ENCODE data around the gene TEAD4. TPM values are rescaled to one million over a fixed set of nuclear protein-coding genes. Genes with fewer than 3 reads are reported as not detected.
"Not testable (repeated sequence)": the region's sequence is repeated elsewhere in the genome, so short reads cannot be mapped to it uniquely, and the experiment has no call there.

The TEAD4 gene
- total RNA-seq, 1 donor from 2014 or later, result 1.6 TPM

DNA sequence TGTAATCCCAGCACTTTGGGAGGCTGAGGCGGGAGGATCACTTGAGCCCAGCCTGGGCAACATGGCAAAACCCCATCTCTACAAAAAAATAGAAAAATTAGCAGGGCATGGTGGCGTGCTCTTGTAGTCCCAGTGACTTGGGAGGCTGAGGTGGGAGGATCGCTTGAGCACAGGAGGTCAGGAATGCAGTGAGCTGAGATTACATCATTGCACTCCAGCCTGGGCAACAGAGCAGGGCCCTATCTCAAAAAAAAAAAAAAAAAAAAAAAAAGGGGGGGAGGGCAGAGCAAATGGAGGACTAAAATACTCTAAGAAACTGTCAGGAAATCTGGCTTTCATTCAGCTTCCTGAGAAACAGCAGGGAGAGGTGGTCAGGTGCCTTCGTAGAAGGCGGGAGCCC is 86.3 kb downstream of the TEAD4 start:
- DNase-seq (ENCODE audit: low spot score) (no peak), ATAC-seq (no peak)

DNA sequence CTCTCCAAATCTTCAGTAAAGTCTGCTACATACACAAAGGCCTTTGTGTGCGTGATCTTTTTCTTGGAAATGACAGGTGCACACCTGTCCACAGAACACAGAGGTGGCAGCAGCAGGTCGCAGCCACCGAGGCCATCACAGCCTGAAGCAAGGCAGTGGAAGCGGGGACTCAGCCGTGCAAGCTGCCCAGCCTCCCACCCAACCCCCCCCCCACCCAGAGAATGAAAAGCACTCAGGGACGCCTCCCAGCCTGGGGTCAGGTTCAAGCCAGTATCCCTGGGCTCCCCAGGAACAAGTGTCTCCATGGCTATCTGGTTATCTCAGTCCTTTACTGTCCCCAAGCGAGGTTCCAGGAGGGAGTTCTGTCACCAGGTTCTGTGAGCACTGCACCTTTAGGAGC is 86.8 kb downstream of the TEAD4 start:
- ATAC-seq, result no peak
- no peak for DNase-seq (ENCODE audit: low spot score)

DNA sequence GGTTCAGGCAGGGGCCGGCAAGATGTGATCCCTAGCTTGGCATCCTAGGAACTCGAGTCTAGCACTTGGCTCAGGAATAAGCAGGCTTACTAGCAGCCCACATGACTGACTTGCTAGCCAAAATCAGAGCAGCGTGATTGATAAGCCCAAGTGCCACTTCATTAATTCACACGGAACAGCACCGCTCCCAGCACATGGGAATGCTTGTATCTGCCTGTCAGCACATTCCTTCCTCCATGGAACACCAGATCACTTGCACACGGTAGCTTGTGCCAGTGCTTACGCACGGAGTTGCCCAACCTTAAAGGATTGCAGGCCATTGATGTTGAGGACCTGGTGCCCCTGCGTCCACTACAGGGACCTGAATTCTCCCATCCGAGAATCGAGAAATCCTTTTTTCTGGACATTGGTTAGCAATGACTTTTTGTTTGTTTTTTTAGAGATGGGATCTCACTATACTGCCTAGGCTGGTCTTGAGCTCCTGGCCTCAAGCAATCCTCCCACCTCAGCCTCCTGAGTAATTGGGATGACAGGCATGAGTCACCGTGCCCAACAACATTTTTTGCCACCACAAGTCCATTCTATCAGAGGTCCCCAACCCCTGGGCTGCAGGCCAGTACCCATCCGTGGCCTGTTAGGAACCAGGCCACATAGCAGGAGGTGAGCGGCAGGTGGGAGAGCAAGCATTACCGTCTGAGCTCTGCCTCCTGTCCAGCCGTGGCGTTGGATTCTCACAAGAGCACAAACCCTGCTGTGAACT is 87.4 kb downstream of the TEAD4 start:
- DNase-seq (ENCODE audit: low spot score) (no peak), ATAC-seq (no peak)

DNA sequence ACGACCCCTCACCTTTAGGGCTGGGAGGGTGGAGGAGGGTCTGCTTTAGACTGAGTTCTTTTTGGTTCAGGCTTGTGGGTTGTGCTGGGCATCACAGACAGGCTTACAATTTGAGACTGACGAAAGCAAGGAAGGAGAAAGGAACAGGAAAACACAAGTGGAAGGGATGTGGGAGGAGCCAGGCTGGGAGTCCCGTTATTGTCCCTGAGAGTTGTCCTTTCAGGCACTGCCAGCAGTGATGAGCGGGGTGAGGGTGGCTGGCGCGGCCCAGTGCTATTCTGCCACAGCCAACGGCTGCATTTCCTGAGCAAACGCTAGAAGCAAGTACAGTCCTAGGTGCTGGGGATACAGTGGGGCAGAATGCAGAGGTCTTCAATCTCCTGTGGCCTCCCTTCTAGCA is 88.8 kb downstream of the TEAD4 start:
- ATAC-seq (no peak), DNase-seq (ENCODE audit: low spot score) (no peak)

DNA sequence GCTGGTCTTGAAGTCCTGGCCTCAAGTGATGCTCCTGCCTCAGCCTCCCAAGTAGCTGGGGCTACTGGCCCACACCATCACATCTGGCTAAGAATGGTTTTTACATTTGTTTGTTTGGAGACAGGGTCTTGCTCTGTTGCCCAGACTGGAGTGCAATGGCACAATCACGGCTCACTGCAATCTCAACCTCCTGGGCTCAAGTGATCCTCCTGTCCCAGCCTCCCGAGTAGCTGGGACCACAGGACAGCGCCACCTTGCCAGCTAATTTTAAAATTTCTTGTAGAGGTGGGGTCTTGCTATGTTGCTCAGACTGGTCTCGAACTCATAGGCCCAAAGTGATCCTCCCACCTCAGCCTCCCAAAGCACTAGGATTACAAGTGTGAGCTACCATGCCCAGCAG is 89.3 kb downstream of the TEAD4 start:
- DNase-seq (ENCODE audit: low spot score) (no peak), ATAC-seq (no peak)

DNA sequence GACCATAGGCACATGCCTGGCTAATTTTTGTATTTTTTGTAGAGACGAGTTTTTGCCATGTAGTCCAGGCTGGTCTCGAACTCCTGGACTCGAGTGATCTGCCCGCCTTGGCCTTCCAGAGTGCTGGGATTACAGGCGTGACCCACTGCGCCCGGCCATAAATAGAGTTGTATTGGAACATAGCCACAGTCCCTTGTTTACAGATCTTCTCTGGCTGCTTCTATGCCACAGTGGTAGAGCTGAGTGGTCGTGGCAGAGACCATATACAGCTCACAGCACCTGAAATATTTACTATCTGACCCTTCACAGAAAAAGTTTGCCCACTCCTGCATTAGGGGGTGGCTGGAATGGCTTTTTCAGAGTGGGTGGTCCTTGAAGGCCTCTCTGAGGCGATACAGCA is 90.0 kb downstream of the TEAD4 start:
- ATAC-seq, result no peak

DNA sequence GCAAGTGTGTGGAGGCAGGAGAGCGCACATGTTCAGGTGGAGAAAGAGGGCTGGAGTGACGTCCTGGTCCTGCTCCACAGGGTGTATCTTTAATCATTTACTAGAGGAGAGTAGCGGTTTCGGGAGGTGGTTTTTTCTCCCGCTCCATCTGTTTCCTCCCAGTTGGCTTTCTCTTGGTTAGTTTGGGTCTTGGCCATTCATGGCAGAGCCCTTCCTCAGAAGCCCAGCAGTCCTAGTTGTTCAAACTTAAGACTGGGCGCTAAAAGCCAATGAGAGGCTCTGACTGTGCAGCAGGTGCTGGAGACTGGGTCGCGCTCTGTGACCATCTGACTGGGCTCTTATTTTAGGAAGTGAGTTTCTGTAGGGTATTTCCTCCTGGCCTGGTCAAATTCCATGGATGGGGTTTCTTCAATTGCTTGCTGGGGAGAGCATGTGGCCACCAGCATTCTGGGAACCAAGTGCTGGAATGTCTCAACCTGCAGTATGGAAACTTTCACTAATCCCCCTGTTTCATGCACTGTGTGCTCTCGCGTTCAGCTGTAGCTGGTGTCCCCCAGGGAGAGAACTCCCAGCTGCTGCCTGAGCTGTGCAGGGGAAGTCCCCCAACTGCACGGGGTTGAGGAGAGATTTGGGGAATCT is 90.5 kb downstream of the TEAD4 start:
- ATAC-seq (no peak), DNase-seq (ENCODE audit: low spot score) (no peak)

More for the DNA sequence above, 90.0 kb downstream of the TEAD4 start:
- no peak for DNase-seq (ENCODE audit: low spot score)

DNA sequence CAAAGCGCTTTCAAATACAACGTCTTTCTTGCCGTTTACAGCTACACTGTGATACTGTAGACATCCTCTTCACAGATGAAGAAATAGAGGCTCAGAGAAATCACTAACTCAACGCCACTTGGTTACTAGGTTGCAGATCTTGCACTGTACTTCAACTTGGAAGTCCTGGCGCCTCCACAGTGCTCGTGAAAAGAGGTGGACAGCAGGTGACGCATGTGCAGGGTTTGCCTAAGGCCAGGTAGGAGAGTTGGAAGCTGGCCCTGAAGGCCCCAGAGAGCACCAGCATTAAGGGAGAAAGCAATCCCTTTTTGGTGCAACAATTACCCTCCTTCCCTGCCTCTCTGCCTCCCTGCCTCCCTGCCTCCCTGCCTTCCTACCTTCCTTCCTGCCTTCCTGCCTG is 95.2 kb downstream of the TEAD4 start:
- DNase-seq (ENCODE audit: low spot score), result no peak
- ATAC-seq, result no peak

DNA sequence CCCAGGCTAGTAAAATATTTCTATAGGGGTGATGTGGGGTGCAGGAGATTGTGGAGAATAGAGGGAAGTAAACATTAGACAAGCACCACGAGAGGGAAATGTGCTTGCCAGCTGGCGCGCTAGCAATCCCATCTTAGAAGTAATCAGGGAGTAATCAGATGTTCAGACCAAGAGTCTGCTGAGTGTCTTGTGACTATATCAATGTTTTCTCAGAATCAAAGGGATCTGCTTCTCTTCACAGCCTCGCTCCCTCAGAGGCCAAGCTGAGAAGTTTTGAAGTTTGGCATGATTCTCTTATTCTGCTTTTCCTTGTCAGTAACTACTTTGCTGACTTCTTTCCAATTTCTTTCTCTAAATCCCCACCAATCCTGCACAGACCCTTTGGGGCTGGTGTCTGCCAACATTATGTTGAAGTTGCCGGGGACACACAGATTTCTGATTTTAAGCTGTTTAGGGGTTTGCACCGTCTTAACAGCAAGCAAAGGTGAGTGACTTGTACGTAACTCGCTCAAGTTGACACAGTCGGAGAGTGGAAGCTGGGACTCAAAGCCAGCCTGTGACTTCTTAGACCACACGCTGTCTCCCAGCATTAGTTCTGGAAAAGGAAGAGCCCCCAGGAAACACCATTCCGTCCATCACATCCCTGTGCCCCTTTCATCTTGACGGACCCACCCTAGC is 96.0 kb downstream of the TEAD4 start:
- ATAC-seq (no peak), DNase-seq (ENCODE audit: low spot score) (no peak)

DNA sequence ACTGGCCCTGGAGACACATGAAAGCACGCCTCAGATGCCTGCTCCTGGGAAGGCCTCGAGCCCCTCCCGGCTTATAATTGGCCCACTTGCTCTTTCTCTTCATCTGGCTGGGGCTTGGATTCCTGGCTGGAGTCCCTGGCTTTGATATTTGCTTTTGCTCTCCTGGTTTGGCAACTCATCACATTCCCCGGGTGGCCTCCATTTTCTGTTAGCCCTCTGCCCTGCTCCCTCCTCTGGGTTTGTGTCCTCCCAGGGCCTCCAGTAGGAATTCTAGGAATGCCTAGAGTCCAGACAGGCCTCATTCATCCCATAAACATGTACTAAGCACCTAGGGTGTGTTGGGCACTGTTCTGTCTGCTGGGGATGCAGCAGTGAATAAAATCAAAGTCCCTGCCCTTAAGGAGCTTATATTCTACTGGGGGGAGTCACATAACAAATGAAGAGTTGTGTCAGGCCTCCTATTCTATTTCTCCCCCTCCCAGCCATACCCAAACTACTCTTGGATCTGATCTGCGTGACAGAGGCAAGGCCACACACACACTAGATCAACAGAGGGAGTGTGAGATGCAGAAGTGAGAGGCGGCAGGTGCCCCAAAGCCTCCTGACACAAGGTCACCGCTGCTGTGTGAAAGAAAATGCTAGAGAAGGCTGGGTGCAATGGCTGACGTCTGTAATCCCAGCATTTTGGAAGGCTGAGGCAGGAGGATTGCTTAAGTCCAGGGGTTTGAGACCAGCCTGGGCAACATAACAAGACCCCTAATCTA is 96.7 kb downstream of the TEAD4 start:
- no peak for ATAC-seq
- DNase-seq (ENCODE audit: low spot score), result no peak

DNA sequence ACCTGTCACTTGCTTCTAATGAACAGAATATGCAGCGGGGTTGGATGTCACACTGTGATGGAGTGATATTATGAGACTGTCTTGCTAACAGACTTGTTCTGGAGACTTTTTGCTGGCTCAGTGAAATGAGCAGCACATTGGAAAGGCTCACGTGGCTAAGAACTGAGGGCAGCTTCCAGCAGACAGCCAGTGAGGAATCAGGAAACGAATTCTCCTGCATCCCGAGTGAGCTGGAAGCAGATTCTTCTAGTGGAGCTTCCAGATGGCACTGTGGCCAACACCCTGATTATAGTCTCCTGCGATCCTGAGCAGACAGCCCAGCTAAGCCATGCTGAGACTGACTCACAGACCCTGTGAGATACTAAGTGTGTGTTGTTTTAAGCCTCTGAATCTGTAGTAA is 101.9 kb downstream of the TEAD4 start:
- no peak for ATAC-seq

DNA sequence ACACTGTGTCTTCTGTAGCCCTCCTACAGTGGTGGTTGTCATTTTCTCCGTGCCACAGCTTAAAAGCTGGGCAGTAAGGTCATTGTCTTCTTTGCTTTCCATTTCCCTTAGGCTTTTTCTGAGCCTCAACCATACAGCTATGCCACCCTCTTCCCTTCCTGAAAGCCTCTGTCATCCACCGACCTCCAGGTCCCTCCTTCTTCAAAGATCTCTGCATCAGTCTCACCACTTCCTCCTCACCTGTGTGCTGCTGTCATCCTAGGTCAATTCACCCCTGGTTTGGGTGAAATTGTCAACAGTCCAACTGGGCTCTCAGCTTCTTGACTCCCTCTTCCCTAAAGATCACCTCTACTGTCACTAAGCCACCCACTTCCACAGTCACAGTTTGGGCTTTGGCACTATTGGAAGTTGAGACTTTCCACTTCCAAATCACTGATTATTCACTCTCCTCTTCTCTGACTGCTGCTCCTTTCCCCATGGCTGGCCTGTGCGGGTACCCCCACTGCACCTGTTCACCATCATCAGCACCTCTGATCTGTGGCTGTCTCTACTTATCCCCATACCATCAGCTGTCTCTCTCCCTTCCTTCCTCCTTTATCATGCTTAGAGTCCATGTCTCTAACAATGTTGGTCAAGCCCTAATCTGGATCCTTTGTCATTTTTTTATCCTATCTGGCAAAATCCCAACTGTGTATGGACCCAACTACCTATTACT is 102.5 kb downstream of the TEAD4 start:
- DNase-seq (ENCODE audit: low spot score), result no peak
- no peak for ATAC-seq

More for the DNA sequence above, 101.9 kb downstream of the TEAD4 start:
- DNase-seq (ENCODE audit: low spot score), result no peak

DNA sequence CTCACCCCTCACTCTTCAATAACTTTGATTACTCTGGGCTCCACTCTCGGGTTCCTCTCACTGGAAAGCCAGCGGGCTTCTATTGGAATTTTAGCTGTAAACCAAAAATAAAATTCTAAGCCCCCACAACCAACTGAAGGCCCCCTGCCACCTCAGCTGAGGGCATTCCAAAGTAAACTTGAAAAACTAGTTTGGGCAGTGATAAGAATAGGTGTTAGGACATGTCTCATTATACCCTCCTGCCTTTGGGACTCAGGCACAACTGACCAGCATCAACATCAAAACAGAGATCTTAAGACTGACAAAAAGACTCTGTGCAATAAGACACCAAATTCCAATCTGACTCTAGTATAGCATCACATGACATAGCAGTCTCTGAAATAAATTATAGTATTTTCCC is 106.1 kb downstream of the TEAD4 start:
- no peak for ATAC-seq
- no peak for DNase-seq (ENCODE audit: low spot score)

DNA sequence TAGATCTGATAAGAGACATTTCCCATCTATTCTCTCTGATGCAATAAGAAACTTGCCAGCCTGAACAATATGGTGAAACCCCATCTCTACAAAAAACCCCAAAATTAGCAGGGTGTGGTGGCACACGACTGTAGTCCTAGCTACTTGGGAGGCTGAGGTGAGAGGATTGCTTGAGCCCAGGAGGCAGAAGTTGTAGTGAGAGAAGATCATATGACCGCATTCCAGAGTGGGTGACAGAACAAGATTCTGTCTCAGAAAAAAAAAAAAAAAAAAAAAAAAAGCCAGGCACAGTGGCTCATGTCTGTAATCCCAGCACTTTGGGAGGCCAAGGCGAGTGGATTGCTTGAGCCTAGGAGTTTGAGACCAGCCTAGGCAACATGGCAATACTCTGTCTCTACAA is 106.6 kb downstream of the TEAD4 start:
- DNase-seq (ENCODE audit: low spot score); ATAC-seq: not testable (repeated sequence)

DNA sequence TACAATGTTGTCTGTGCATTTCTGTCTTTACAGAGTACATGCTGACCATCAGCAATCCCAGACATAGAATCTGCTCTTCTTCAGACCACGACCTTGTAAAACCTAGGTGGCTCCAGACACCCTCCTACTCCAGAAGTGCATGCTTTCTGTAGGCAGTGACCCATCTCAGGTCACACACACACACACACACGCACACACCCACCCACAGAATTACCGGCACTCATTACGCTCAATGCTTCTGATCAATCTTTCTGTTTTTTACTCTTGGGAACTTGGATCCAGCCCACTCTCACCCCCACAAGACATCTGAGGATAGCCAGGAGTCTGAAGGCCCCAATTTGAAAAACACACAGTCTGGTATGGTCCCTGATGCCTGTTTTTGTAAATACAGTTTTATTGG is 110.5 kb downstream of the TEAD4 start:
- ATAC-seq (no peak), DNase-seq (ENCODE audit: low spot score) (no peak)

DNA sequence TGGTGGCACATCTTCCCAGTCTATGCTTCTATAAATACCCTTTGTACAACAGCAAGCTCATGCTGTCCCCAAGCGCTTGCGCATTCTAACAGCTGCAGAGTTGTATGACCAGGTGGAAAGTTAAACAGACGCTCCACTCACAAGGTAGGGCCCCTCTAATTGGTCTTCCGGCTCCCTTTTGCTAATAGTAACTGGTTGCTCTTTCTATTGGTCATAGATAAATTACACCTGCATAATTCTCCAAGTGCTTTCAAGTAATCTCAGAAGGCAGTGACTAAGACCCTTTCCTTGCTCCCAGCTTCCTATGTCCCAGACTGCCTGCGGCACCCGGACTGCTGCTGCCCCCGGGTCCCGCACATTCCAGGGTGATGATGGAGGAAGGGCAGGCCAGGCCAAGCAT is 111.9 kb downstream of the TEAD4 start:
- DNase-seq (ENCODE audit: low spot score) (no peak), ATAC-seq (no peak)

DNA sequence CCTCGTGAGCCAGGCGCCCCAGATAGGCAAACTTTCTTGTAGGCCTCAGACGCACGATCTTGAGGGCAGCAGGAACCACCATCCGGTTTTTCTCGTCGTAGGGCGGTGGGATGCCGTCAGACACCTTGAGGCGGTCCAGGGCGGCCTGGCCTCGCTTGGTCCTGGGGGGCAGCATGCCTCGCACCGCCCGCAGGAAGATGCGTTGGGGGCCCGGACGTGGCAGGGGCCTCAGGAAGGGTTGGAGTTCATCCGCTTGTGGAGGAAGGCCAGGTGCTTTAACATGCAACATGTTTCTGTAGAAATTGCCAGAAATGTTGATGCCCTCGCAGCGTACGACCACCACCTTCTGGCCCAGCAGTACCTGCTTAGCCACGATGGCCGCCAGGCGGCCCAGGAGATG is 112.5 kb downstream of the TEAD4 start:
- DNase-seq (ENCODE audit: low spot score), result no peak
- ATAC-seq, result no peak

DNA sequence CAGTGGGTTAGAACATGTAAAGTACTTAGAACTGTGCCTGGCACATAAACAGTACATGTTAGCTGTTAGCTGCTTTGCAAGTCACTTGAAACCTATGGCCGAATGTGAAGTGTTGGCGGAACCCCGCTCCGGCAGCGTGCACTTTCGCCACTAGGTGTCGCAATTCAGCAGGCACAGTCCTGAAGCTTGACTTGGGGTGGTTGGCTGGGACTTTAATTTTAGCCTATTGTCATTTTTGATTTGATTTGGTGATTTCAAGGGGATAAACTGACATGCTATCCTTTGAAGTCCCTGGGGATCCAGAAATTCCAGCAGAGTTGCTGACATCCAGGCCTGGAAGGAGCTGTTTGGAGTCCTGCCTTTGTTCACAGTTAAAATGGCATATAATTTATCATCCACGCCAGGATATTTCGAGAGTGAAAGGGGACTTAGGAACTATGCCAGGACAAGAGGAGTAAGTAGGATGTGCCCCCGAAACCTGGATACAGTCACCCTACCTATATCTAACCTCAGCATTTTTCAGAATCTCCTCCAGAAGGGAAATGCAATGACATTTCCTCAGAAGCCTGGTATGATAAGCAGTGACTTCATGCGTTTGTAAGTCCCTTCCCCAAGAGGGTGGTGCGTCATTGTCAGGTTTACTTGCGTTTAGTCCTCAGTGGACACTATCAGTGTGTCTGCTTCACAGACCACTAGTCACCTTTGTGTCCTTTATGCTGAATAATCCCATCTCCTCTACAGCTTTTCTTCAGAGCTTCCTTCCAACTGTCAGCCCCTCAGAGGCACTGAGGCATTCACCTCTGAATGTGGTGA is 114.4 kb downstream of the TEAD4 start:
- DNase-seq (ENCODE audit: low spot score), result peak; percentile 84
- peak; percentile 54 for ATAC-seq

DNA sequence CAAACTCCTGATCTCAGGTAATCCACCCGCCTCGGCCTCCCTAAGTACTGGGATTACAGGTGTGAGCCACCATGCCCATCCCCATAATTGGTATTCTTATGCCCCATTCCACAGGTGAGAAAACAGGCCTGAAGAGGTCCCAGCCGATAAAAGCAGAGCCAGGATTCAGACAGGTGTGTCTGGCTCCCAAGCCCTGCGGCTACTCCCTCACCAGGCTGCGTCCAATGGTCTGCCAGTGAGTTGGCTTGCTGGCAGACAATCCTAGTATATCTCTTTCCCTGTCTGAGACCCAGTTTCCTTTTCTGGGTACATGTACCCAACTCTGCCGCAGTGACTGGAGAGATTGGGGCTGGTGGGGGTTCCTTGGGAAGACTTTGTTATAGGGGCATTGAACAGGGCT is 116.1 kb downstream of the TEAD4 start:
- DNase-seq (ENCODE audit: low spot score) (no peak), ATAC-seq (no peak)
